HTERT RPE-1 (cell line): ENCODE results near the gene CACNA2D3.

Experiments used
- in situ Hi-C: fragments of 300-500 bp; cut with MboI; formaldehyde crosslinking; loops from 4 replicates; pipeline ENCODE4 v1.14.3; 2020; ENCODE audit warnings: low sequenced_read_pairs

The CACNA2D3 gene

GRCh38 chr3:54889731-54890130, 767.4 kb downstream of the CACNA2D3 start:
- in situ Hi-C loops = no loop called here

GRCh38 chr3:54891540-54891897, 769.2 kb downstream of the CACNA2D3 start:
- in situ Hi-C loops = no loop called here

- in situ Hi-C loops = no loop called here
Observed at GRCh38 chr3:54892168-54892567, 769.8 kb downstream of the CACNA2D3 start.

GRCh38 chr3:54895613-54896012, 773.3 kb downstream of the CACNA2D3 start:
- in situ Hi-C loops = no loop called here

- in situ Hi-C loops = no loop called here
Observed at GRCh38 chr3:54897028-54897711, 774.8 kb downstream of the CACNA2D3 start.

GRCh38 chr3:54899273-54899672, 776.9 kb downstream of the CACNA2D3 start:
- in situ Hi-C loops = no loop called here

GRCh38 chr3:54900838-54901591, 778.7 kb downstream of the CACNA2D3 start:
- in situ Hi-C loops = no loop called here

- in situ Hi-C loops = no loop called here
Observed at GRCh38 chr3:54901906-54902685, 779.7 kb downstream of the CACNA2D3 start.

- in situ Hi-C loops = no loop called here
Observed at GRCh38 chr3:54905261-54905888, 783.0 kb downstream of the CACNA2D3 start.

- in situ Hi-C loops = no loop called here
Observed at GRCh38 chr3:54905920-54906319, 783.6 kb downstream of the CACNA2D3 start.

GRCh38 chr3:54906763-54907162, 784.4 kb downstream of the CACNA2D3 start:
- in situ Hi-C loops = no loop called here

- in situ Hi-C loops = no loop called here
Observed at GRCh38 chr3:54909191-54909590, 786.8 kb downstream of the CACNA2D3 start.

- in situ Hi-C loops = no loop called here
Observed at GRCh38 chr3:54914180-54914579, 791.8 kb downstream of the CACNA2D3 start.

- in situ Hi-C loops = no loop called here
Observed at GRCh38 chr3:54915181-54915580, 792.8 kb downstream of the CACNA2D3 start.

- in situ Hi-C loops = no loop called here
Observed at GRCh38 chr3:54915976-54916375, 793.6 kb downstream of the CACNA2D3 start.

- in situ Hi-C loops = no loop called here
Observed at GRCh38 chr3:54916732-54917131, 794.4 kb downstream of the CACNA2D3 start.

- in situ Hi-C loops = no loop called here
Observed at GRCh38 chr3:54917174-54917573, 794.8 kb downstream of the CACNA2D3 start.

- in situ Hi-C loops = no loop called here
Observed at GRCh38 chr3:54917862-54918261, 795.5 kb downstream of the CACNA2D3 start.

GRCh38 chr3:54918516-54918915, 796.2 kb downstream of the CACNA2D3 start:
- in situ Hi-C loops = no loop called here

GRCh38 chr3:54928046-54928770, 805.9 kb downstream of the CACNA2D3 start, which contains the start of gene LRTM1:
LRTM1 (minus strand) TSS chr3:54928059; CDS start chr3:54927911, 148 bp downstream.
- in situ Hi-C loops = no loop called here
